Osteocyte (in vitro differentiated cells): ENCODE data around the gene VLDLR. TPM values are rescaled to one million over a fixed set of nuclear protein-coding genes. Genes with fewer than 3 reads are reported as not detected.

Experiments used
- DNase-seq: peaks from one replicate; pipeline ENCODE4 v3.0.0; 2021; ENCODE audit warnings: mixed read lengths; ENCODE audit not compliant: unreplicated experiment; ENCODE audit errors: extremely low spot score
- H3K27ac Mint-ChIP-seq: one replicate; pipeline ENCODE4 v1.8.0; 2021; ENCODE audit warnings: mild to moderate bottlenecking, mixed read lengths; ENCODE audit not compliant: unreplicated experiment
- H3K27me3 Mint-ChIP-seq: one replicate; pipeline ENCODE4 v1.8.0; 2021; ENCODE audit warnings: mixed read lengths; ENCODE audit not compliant: unreplicated experiment
- H3K36me3 Mint-ChIP-seq: one replicate; pipeline ENCODE4 v1.8.0; 2021; ENCODE audit warnings: mixed read lengths; ENCODE audit not compliant: unreplicated experiment
- H3K4me1 Mint-ChIP-seq: one replicate; pipeline ENCODE4 v1.8.0; 2021; ENCODE audit warnings: mixed read lengths; ENCODE audit not compliant: unreplicated experiment
- H3K4me3 Mint-ChIP-seq: one replicate; pipeline ENCODE4 v1.8.0; 2021; ENCODE audit warnings: mild to moderate bottlenecking, moderate library complexity, mixed read lengths; ENCODE audit not compliant: unreplicated experiment
- H3K9me3 Mint-ChIP-seq: one replicate; pipeline ENCODE4 v1.8.0; 2021; ENCODE audit warnings: mixed read lengths; ENCODE audit not compliant: unreplicated experiment
- CTCF ChIP-seq: fragments of 200-600 bp; sonication (generic); IDR thresholded peaks from 2 replicates; pipeline ENCODE4 v1.5.0; 2021; ENCODE audit warnings: antibody characterized with exemption, mild to moderate bottlenecking, moderate library complexity
- long read RNA-seq: library from polyadenylated mRNA; unstranded; transcript quantifications from one replicate; pipeline ENCODE4 v2.0.0, GENCODE V29; 2021
- total RNA-seq: library from RNA; stranded (reverse); gene quantifications from 2 replicates; pipeline ENCODE4 v1.2.1, GENCODE V29; 2021

Gene VLDLR
- total RNA-seq: 18.5 and 20.5 TPM in 2 replicates
- long read RNA-seq, full-length matches to known transcripts: 18 of 35 reads
- long read RNA-seq, partial matches to known transcripts: 7 of 35 reads
- long read RNA-seq, other reads (novel, unspliced or antisense): 10 of 35 reads

GRCh38 chr9:2621722-2622460 lies at the start of gene VLDLR:
VLDLR (plus strand) TSS chr9:2621787; CDS start chr9:2622190, 403 bp downstream.
- Mint-ChIP-seq H3K27me3 (peaks cover 4% of the 10 kb centered on the region), H3K4me1 (peaks cover 23% of the 10 kb centered on the region), H3K36me3 (no peaks in the 10 kb centered on the region), H3K9me3 (peaks cover 5% of the 10 kb centered on the region), H3K27ac (peak within 1 kb of the TSS; percentile 85), H3K4me3 (peak within 1 kb of the TSS; percentile 88)
- peak; percentile 88 for DNase-seq
- TF ChIP-seq CTCF: no peak

GRCh38 chr9:2574203-2574602 lies 47.4 kb upstream of the VLDLR start:
- Mint-ChIP-seq H3K27me3 (no peaks in the 10 kb centered on the region), H3K27ac (no peak overlapping the region), H3K4me3 (no peak overlapping the region), H3K4me1 (peaks cover 30% of the 10 kb centered on the region), H3K9me3 (no peaks in the 10 kb centered on the region), H3K36me3 (no peaks in the 10 kb centered on the region)
- DNase-seq: no peak
- no peak for TF ChIP-seq CTCF

GRCh38 chr9:2576631-2577030 lies 45.0 kb upstream of the VLDLR start:
- Mint-ChIP-seq H3K27me3 (no peaks in the 10 kb centered on the region), H3K27ac (no peak overlapping the region), H3K4me1 (peaks cover 17% of the 10 kb centered on the region), H3K9me3 (no peaks in the 10 kb centered on the region), H3K36me3 (no peaks in the 10 kb centered on the region), H3K4me3 (no peak overlapping the region)
- no peak for DNase-seq
- TF ChIP-seq CTCF: no peak

GRCh38 chr9:2583308-2584013 lies 38.1 kb upstream of the VLDLR start:
- TF ChIP-seq CTCF: no peak
- H3K4me3 Mint-ChIP-seq: no peak overlapping the region
- H3K36me3 Mint-ChIP-seq: peaks cover 3% of the 10 kb centered on the region
- no peak for DNase-seq
- H3K27ac Mint-ChIP-seq: no peak overlapping the region
- no peaks in the 10 kb centered on the region for H3K4me1 Mint-ChIP-seq
- no peaks in the 10 kb centered on the region for H3K27me3 Mint-ChIP-seq
- H3K9me3 Mint-ChIP-seq: peaks cover 31% of the 10 kb centered on the region

- Mint-ChIP-seq H3K27ac (no peak overlapping the region), H3K4me3 (no peak overlapping the region), H3K9me3 (peaks cover 27% of the 10 kb centered on the region), H3K4me1 (no peaks in the 10 kb centered on the region), H3K36me3 (peaks cover 8% of the 10 kb centered on the region), H3K27me3 (peaks cover 3% of the 10 kb centered on the region)
- TF ChIP-seq CTCF: no peak
- DNase-seq: no peak
Observed at GRCh38 chr9:2591967-2592366, 29.6 kb upstream of the VLDLR start.
